Gastroesophageal sphincter (tissue), 4 donors: ENCODE measurements around the gene ANO2. TPM values are rescaled to one million over a fixed set of nuclear protein-coding genes. Genes with fewer than 3 reads are reported as not detected.

Experiments used
- ATAC-seq: fragments of 150-250 bp; one replicate; pipeline ENCODE4 v1.9.1; 2016; ENCODE audit warnings: mild to moderate bottlenecking, moderate library complexity
- H3K27ac ChIP-seq, 4 donors: fragments of 200-600 bp; sonication (generic) in 3 of 4; 1 replicate in 3 of 4; 2 replicates in 1 of 4; pipeline ENCODE4 v1.5.1; 2016 to 2019
- H3K27me3 ChIP-seq: fragments of 200-600 bp; sonication (generic); one replicate; pipeline ENCODE4 v1.5.1; 2019
- H3K36me3 ChIP-seq, 2 donors: fragments of 200-600 bp; sonication (generic); one replicate each; pipeline ENCODE4 v1.5.1; 2019; ENCODE audit warnings: control low read depth in 1 of 2
- H3K4me1 ChIP-seq, 3 donors: fragments of 200-600 bp; sonication (generic); 1 replicate in 2 of 3; 2 replicates in 1 of 3; pipeline ENCODE4 v1.5.1; 2016 to 2019; ENCODE audit warnings: control low read depth in 2 of 3
- H3K4me3 ChIP-seq, 2 donors: fragments of 200-600 bp; sonication (generic); one replicate each; pipeline ENCODE4 v1.5.1; 2019; ENCODE audit warnings: mild to moderate bottlenecking in 1 of 2, moderate library complexity in 1 of 2
- H3K9me3 ChIP-seq, 3 donors: fragments of 200-600 bp; sonication (generic); one replicate each; pipeline ENCODE4 v1.5.1; 2017 to 2019; ENCODE audit warnings: control low read depth in 2 of 3
- EP300 ChIP-seq: sonication (generic); formaldehyde crosslinking; IDR thresholded peaks from one replicate; pipeline ENCODE4 v1.6.1; 2017; ENCODE audit warnings: antibody characterized with exemption, mild to moderate bottlenecking
- POLR2A ChIP-seq, 2 donors: fragments of 450-650 bp; IDR thresholded peaks; one replicate each; pipeline ENCODE4 v1.6.1; 2017; ENCODE audit warnings: antibody characterized with exemption in 2 of 2, mild to moderate bottlenecking in 2 of 2, moderate library complexity in 1 of 2
- POLR2AphosphoS5 ChIP-seq: sonication (generic); formaldehyde crosslinking; IDR thresholded peaks from one replicate; pipeline ENCODE4 v1.6.1; 2017; ENCODE audit warnings: antibody characterized with exemption
- WGBS, 2 donors: methylation state at CpG; one replicate each; pipeline ENCODE4 v1.1.5; 2018; ENCODE audit warnings: low coverage in 1 of 2; 5-methylcytosine and 5-hydroxymethylcytosine counted together
- total RNA-seq, 4 donors: library from RNA; depleted of rRNA; stranded (reverse); fragments of >200 nt; gene quantifications; one replicate each; pipeline ENCODE4 v1.1.0, GENCODE V29; 2016
- TF ChIP-seq, protein P1 (sequence below), 4 experiments: fragments of 200-600 bp in 2 of 4; fragments of 450-650 bp in 2 of 4; sonication (generic) in 1 of 4; IDR thresholded peaks; one replicate each; pipeline ENCODE4 v1.5.1; 2017 to 2019; ENCODE audit warnings: antibody characterized with exemption in 4 of 4, mild to moderate bottlenecking in 2 of 4, moderate library complexity in 2 of 4

The ANO2 gene
- total RNA-seq, 4 donors from 2014 or later: 3.1 to 10.9 (median 6.7) TPM

- Histone ChIP-seq H3K27ac (no peak overlapping the region), H3K36me3 (no peaks in the 10 kb centered on the region), H3K9me3 (no peaks in the 10 kb centered on the region), H3K27me3 (peaks cover 30% of the 10 kb centered on the region), H3K4me1 (no peaks in the 10 kb centered on the region), H3K4me3 (no peak overlapping the region)
- ATAC-seq: no peak
- TF ChIP-seq POLR2A (IDR thresholded peaks at IDR 0.05) (no peak), EP300 (no peak), POLR2AphosphoS5 (no peak)
- TF ChIP-seq, protein P1, sequence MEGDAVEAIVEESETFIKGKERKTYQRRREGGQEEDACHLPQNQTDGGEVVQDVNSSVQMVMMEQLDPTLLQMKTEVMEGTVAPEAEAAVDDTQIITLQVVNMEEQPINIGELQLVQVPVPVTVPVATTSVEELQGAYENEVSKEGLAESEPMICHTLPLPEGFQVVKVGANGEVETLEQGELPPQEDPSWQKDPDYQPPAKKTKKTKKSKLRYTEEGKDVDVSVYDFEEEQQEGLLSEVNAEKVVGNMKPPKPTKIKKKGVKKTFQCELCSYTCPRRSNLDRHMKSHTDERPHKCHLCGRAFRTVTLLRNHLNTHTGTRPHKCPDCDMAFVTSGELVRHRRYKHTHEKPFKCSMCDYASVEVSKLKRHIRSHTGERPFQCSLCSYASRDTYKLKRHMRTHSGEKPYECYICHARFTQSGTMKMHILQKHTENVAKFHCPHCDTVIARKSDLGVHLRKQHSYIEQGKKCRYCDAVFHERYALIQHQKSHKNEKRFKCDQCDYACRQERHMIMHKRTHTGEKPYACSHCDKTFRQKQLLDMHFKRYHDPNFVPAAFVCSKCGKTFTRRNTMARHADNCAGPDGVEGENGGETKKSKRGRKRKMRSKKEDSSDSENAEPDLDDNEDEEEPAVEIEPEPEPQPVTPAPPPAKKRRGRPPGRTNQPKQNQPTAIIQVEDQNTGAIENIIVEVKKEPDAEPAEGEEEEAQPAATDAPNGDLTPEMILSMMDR (IDR thresholded peaks at IDR 0.05): no peak
- WGBS, 2 donors: 56 to 60% methylated on average over 3 to 4 of the region's 15 CpGs
Measured at GRCh38 chr12:5921966-5922899, 22.8 kb downstream of the ANO2 start.

- H3K27ac ChIP-seq: no peak overlapping the region
- H3K27me3 ChIP-seq: peaks cover 30% of the 10 kb centered on the region
- no peak for TF ChIP-seq POLR2AphosphoS5
- TF ChIP-seq, protein P1 (IDR thresholded peaks at IDR 0.05): no peak
- TF ChIP-seq EP300: no peak
- no peak for TF ChIP-seq POLR2A (IDR thresholded peaks at IDR 0.05)
- ATAC-seq: no peak
- H3K36me3 ChIP-seq: no peaks in the 10 kb centered on the region
- H3K4me1 ChIP-seq: no peaks in the 10 kb centered on the region
- H3K4me3 ChIP-seq: no peak overlapping the region
- H3K9me3 ChIP-seq: no peaks in the 10 kb centered on the region
- 90 to 100% methylated on average over 3 to 9 of the region's 25 CpGs for WGBS, 2 donors
Measured at GRCh38 chr12:5921027-5921909, 23.8 kb downstream of the ANO2 start.

GRCh38 chr12:5916785-5917290 lies 28.2 kb downstream of the ANO2 start:
- Histone ChIP-seq H3K36me3 (no peaks in the 10 kb centered on the region), H3K27ac (no peak overlapping the region), H3K9me3 (no peaks in the 10 kb centered on the region), H3K27me3 (peaks cover 16% of the 10 kb centered on the region), H3K4me1 (no peaks in the 10 kb centered on the region), H3K4me3 (no peak overlapping the region)
- 66 to 81% methylated on average over 4 to 7 of the region's 9 CpGs for WGBS, 2 donors
- TF ChIP-seq, protein P1 (IDR thresholded peaks at IDR 0.05): no peak
- TF ChIP-seq POLR2AphosphoS5: no peak
- no peak for TF ChIP-seq POLR2A (IDR thresholded peaks at IDR 0.05)
- no peak for ATAC-seq

- Histone ChIP-seq H3K9me3 (no peaks in the 10 kb centered on the region), H3K27ac (no peak overlapping the region), H3K36me3 (no peaks in the 10 kb centered on the region), H3K4me3 (no peak overlapping the region), H3K27me3 (peaks cover 21% of the 10 kb centered on the region), H3K4me1 (no peaks in the 10 kb centered on the region)
- WGBS, 2 donors: 80 to 89% methylated on average over 1 to 3 of the region's 4 CpGs
- TF ChIP-seq, protein P1 (IDR thresholded peaks at IDR 0.05): no peak
- TF ChIP-seq POLR2A (IDR thresholded peaks at IDR 0.05) (no peak), POLR2AphosphoS5 (no peak), EP300 (no peak)
- no peak for ATAC-seq
Measured at GRCh38 chr12:5915511-5915910, 29.5 kb downstream of the ANO2 start.
